Measurements from ENCODE around the gene PPARG. TPM values are rescaled to one million over a fixed set of nuclear protein-coding genes. Genes with fewer than 3 reads are reported as not detected.

The PPARG gene
- total RNA-seq, 1 experiment from 2014 or later: 7.1 TPM

- Mint-ChIP-seq H3K4me3 (ENCODE audit: unreplicated experiment) (no peak overlapping the region), H3K27ac (ENCODE audit: low read depth, unreplicated experiment) (no peak overlapping the region), H3K36me3 (ENCODE audit: insufficient read depth, unreplicated experiment) (no peaks in the 10 kb centered on the region), H3K4me1 (ENCODE audit: insufficient read depth, unreplicated experiment) (no peaks in the 10 kb centered on the region), H3K9me3 (ENCODE audit: unreplicated experiment) (no peaks in the 10 kb centered on the region), H3K27me3 (ENCODE audit: insufficient read depth, unreplicated experiment) (no peaks in the 10 kb centered on the region)
- no TSS peak for BruUV-seq (replicated peaks)
- CTCF ChIA-PET: interaction anchor here (0.6 to 2.2 kb wide), 2 partner anchors 16 to 357 kb away, joined by 4 to 8 read pairs; no protein-coding TSS in a partner anchor
- TF ChIP-seq CTCF (IDR thresholded peaks at IDR 0.05; ENCODE audit: unreplicated experiment): no peak
- DNase-seq (ENCODE audit: unreplicated experiment): no peak
- POLR2A ChIA-PET: no interaction called here
- intact Hi-C loops (cut with micrococcal nuclease): no loop called here
Observed at GRCh38 chr3:12463686-12464085, 174.8 kb downstream of the PPARG start.

DNA sequence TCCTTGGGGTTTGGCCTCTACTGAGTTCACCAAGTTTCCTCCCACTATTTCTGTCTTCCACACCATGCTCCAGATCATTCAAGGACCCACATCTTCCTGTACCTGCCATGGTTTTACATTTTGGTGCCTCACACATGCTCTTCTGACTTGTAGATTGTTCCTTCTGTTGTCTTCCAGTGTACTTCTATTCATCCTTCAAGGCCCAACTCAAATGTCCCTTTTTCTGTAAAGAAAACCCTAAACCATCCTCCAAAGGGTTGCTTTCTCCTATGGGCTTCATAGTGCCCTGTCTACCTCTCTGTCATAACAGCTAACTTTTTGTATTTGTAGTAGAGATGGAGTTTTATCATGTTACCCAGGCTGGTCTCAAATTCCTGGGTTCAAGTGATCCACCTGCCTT is 175.3 kb downstream of the PPARG start:
- Mint-ChIP-seq H3K27ac (ENCODE audit: low read depth, unreplicated experiment) (no peak overlapping the region), H3K4me1 (ENCODE audit: insufficient read depth, unreplicated experiment) (no peaks in the 10 kb centered on the region), H3K9me3 (ENCODE audit: unreplicated experiment) (no peaks in the 10 kb centered on the region), H3K4me3 (ENCODE audit: unreplicated experiment) (no peak overlapping the region), H3K27me3 (ENCODE audit: insufficient read depth, unreplicated experiment) (no peaks in the 10 kb centered on the region), H3K36me3 (ENCODE audit: insufficient read depth, unreplicated experiment) (no peaks in the 10 kb centered on the region)
- BruUV-seq (replicated peaks): no TSS peak
- DNase-seq (ENCODE audit: unreplicated experiment): no peak
- ChIA-PET CTCF (interaction anchor here (0.5 to 2.2 kb wide), 5 partner anchors 10 to 1856 kb away, joined by 3 to 8 read pairs (median 3); no protein-coding TSS in a partner anchor), POLR2A (interaction anchor here (0.5 kb wide), 1 partner anchor 1062 kb away, joined by 3 read pairs; no protein-coding TSS in a partner anchor)
- intact Hi-C loops (cut with micrococcal nuclease): no loop called here
- TF ChIP-seq CTCF (IDR thresholded peaks at IDR 0.05; ENCODE audit: unreplicated experiment): no peak

- Mint-ChIP-seq H3K9me3 (ENCODE audit: unreplicated experiment) (no peaks in the 10 kb centered on the region), H3K36me3 (ENCODE audit: insufficient read depth, unreplicated experiment) (no peaks in the 10 kb centered on the region), H3K27ac (ENCODE audit: low read depth, unreplicated experiment) (no peak overlapping the region), H3K4me3 (ENCODE audit: unreplicated experiment) (no peak overlapping the region), H3K4me1 (ENCODE audit: insufficient read depth, unreplicated experiment) (no peaks in the 10 kb centered on the region), H3K27me3 (ENCODE audit: insufficient read depth, unreplicated experiment) (no peaks in the 10 kb centered on the region)
- no peak for DNase-seq (ENCODE audit: unreplicated experiment)
- no peak for TF ChIP-seq CTCF (IDR thresholded peaks at IDR 0.05; ENCODE audit: unreplicated experiment)
- CTCF ChIA-PET: interaction anchor here (0.5 to 2.2 kb wide), 5 partner anchors 14 to 327 kb away, joined by 3 to 8 read pairs (median 3); no protein-coding TSS in a partner anchor
- intact Hi-C loops (cut with micrococcal nuclease): no loop called here
- no TSS peak for BruUV-seq (replicated peaks)
- POLR2A ChIA-PET: no interaction called here
Observed at GRCh38 chr3:12465151-12465835, 176.4 kb downstream of the PPARG start.

- TF ChIP-seq CTCF (IDR thresholded peaks at IDR 0.05; ENCODE audit: unreplicated experiment): no peak
Observed at GRCh38 chr3:12465836-12466225, 177.0 kb downstream of the PPARG start.

More at GRCh38 chr3:12465836-12466225, 177.0 kb downstream of the PPARG start:
- Mint-ChIP-seq H3K9me3 (ENCODE audit: unreplicated experiment) (no peaks in the 10 kb centered on the region), H3K4me3 (ENCODE audit: unreplicated experiment) (no peak overlapping the region), H3K4me1 (ENCODE audit: insufficient read depth, unreplicated experiment) (peaks cover 3% of the 10 kb centered on the region), H3K27ac (ENCODE audit: low read depth, unreplicated experiment) (no peak overlapping the region), H3K27me3 (ENCODE audit: insufficient read depth, unreplicated experiment) (no peaks in the 10 kb centered on the region), H3K36me3 (ENCODE audit: insufficient read depth, unreplicated experiment) (no peaks in the 10 kb centered on the region)
- CTCF ChIA-PET: interaction anchor here (0.5 to 0.8 kb wide), 3 partner anchors 232 to 327 kb away, joined by 3 to 6 read pairs (median 3); no protein-coding TSS in a partner anchor
- POLR2A ChIA-PET: no interaction called here
- no peak for DNase-seq (ENCODE audit: unreplicated experiment)
- intact Hi-C loops (cut with micrococcal nuclease): no loop called here
- BruUV-seq (replicated peaks): no TSS peak

All from MCF 10A (cell line).